Measurements from ENCODE around the gene KRTAP1-4. TPM values are rescaled to one million over a fixed set of nuclear protein-coding genes. Genes with fewer than 3 reads are reported as not detected.

KRTAP1-4 gene
- total RNA-seq (2022; extraction: Qiagen RNA extraction) = not detected in 5 replicates

GRCh38 chr17:41029633-41030245, at the start of gene KRTAP1-4:
TSS of gene KRTAP1-4 (minus strand) at chr17:41030195. CDS start at chr17:41030078, 117 bp downstream.

GRCh38 chr17:41065829-41066624, 36.0 kb upstream of the KRTAP1-4 start, which contains the start of gene KRTAP2-4:
TSS of gene KRTAP2-4 (minus strand) at chr17:41065879. CDS start at chr17:41065845, 34 bp downstream.

GRCh38 chr17:41060052-41060604, 30.1 kb upstream of the KRTAP1-4 start, which contains the start of gene KRTAP2-3:
TSS of gene KRTAP2-3 (minus strand) at chr17:41060114. CDS start at chr17:41060050, 64 bp downstream.

GRCh38 chr17:41055130-41055529, 25.1 kb upstream of the KRTAP1-4 start, which contains the start of gene KRTAP2-2:
TSS of gene KRTAP2-2 (minus strand) at chr17:41055230. CDS start at chr17:41055211, 19 bp downstream.

GRCh38 chr17:41046735-41047465, 16.9 kb upstream of the KRTAP1-4 start, which contains the start of gene KRTAP2-1:
TSS of gene KRTAP2-1 (minus strand) at chr17:41047316. CDS start at chr17:41047267, 49 bp downstream.

GRCh38 chr17:41040783-41041571, 11.0 kb upstream of the KRTAP1-4 start, which contains the start of gene KRTAP1-1:
TSS of gene KRTAP1-1 (minus strand) at chr17:41041450. CDS start at chr17:41041397, 53 bp downstream.

GRCh38 chr17:41034346-41034935, 4.4 kb upstream of the KRTAP1-4 start, which contains the start of gene KRTAP1-3:
TSS of gene KRTAP1-3 (minus strand) at chr17:41034874. CDS start at chr17:41034821, 53 bp downstream.

GRCh38 chr17:41026715-41027471, 3.1 kb downstream of the KRTAP1-4 start, which contains the start of gene KRTAP1-5:
TSS of gene KRTAP1-5 (minus strand) at chr17:41027208. CDS start at chr17:41027155, 53 bp downstream.

GRCh38 chr17:41008811-41009210, 21.2 kb downstream of the KRTAP1-4 start, which contains the start of gene KRTAP3-1:
TSS of gene KRTAP3-1 (minus strand) at chr17:41009128. CDS start at chr17:41009074, 54 bp downstream.

GRCh38 chr17:40999563-40999962, 30.4 kb downstream of the KRTAP1-4 start, which contains the start of gene KRTAP3-2:
TSS of gene KRTAP3-2 (minus strand) at chr17:40999906. CDS start at chr17:40999853, 53 bp downstream.

GRCh38 chr17:40993839-40994238, 36.2 kb downstream of the KRTAP1-4 start, which contains the start of gene KRTAP3-3:
TSS of gene KRTAP3-3 (minus strand) at chr17:40994164. CDS start at chr17:40994097, 67 bp downstream.

GRCh38 chr17:40984226-40984625, 45.8 kb downstream of the KRTAP1-4 start, which contains the start of gene KRT40:
TSS of gene KRT40 (minus strand) at chr17:40984326. CDS start at chr17:40984273, 53 bp downstream.

Other genes starting within 250 kb of the KRTAP1-4 start
- gene KRT27, start 247.6 kb downstream of the KRTAP1-4 start, total RNA-seq (2022; extraction: Qiagen RNA extraction) = 0.18 TPM in 1 of 5 replicates, not detected in the others
- gene KRT28, start 230.2 kb downstream of the KRTAP1-4 start, total RNA-seq (2022; extraction: Qiagen RNA extraction) = not detected in 5 replicates
- gene KRT10, start 207.6 kb downstream of the KRTAP1-4 start, total RNA-seq (2022; extraction: Qiagen RNA extraction) = 66.5 to 79.2 TPM (median 70.8 TPM) in 5 replicates
- gene KRT12, start 163.0 kb downstream of the KRTAP1-4 start, total RNA-seq (2022; extraction: Qiagen RNA extraction) = not detected in 5 replicates
- 0.11 to 0.49 TPM (median 0.19 TPM) in 5 replicates for gene KRT20, start 145.0 kb downstream of the KRTAP1-4 start, total RNA-seq (2022; extraction: Qiagen RNA extraction)
- gene KRT23, start 92.5 kb downstream of the KRTAP1-4 start, total RNA-seq (2022; extraction: Qiagen RNA extraction) = 0.07 to 0.18 TPM (median 0.08 TPM) in 5 replicates
- gene KRT39, start 63.2 kb downstream of the KRTAP1-4 start, total RNA-seq (2022; extraction: Qiagen RNA extraction) = not detected in 5 replicates
- not detected in 5 replicates for gene KRT40, start 45.9 kb downstream of the KRTAP1-4 start, total RNA-seq (2022; extraction: Qiagen RNA extraction)
- gene KRTAP3-3, start 36.0 kb downstream of the KRTAP1-4 start, total RNA-seq (2022; extraction: Qiagen RNA extraction) = not detected in 5 replicates
- gene KRTAP3-2, start 30.3 kb downstream of the KRTAP1-4 start, total RNA-seq (2022; extraction: Qiagen RNA extraction) = 0.16 to 0.41 TPM (median 0.28 TPM) in 4 of 5 replicates, not detected in the other
- gene KRTAP3-1, start 21.1 kb downstream of the KRTAP1-4 start, total RNA-seq (2022; extraction: Qiagen RNA extraction) = not detected in 5 replicates
- not detected in 5 replicates for gene KRTAP1-5, start 3.0 kb downstream of the KRTAP1-4 start, total RNA-seq (2022; extraction: Qiagen RNA extraction)
- gene KRTAP1-3, start 4.7 kb upstream of the KRTAP1-4 start, total RNA-seq (2022; extraction: Qiagen RNA extraction) = not detected in 5 replicates
- not detected in 5 replicates for gene KRTAP1-1, start 11.3 kb upstream of the KRTAP1-4 start, total RNA-seq (2022; extraction: Qiagen RNA extraction)
- not detected in 5 replicates for gene KRTAP2-1, start 17.1 kb upstream of the KRTAP1-4 start, total RNA-seq (2022; extraction: Qiagen RNA extraction)
- gene KRTAP2-2, start 25.0 kb upstream of the KRTAP1-4 start, total RNA-seq (2022; extraction: Qiagen RNA extraction) = not detected in 5 replicates
- gene KRTAP2-3, start 29.9 kb upstream of the KRTAP1-4 start, total RNA-seq (2022; extraction: Qiagen RNA extraction) = 0.18 TPM in 1 of 5 replicates, not detected in the others
- not detected in 5 replicates for gene KRTAP2-4, start 35.7 kb upstream of the KRTAP1-4 start, total RNA-seq (2022; extraction: Qiagen RNA extraction)
- not detected in 5 replicates for gene KRTAP4-7, start 54.0 kb upstream of the KRTAP1-4 start, total RNA-seq (2022; extraction: Qiagen RNA extraction)
- not detected in 5 replicates for gene KRTAP4-8, start 67.9 kb upstream of the KRTAP1-4 start, total RNA-seq (2022; extraction: Qiagen RNA extraction)
- not detected in 5 replicates for gene KRTAP4-16, start 72.0 kb upstream of the KRTAP1-4 start, total RNA-seq (2022; extraction: Qiagen RNA extraction)
- not detected in 5 replicates for gene KRTAP4-9, start 75.2 kb upstream of the KRTAP1-4 start, total RNA-seq (2022; extraction: Qiagen RNA extraction)
- not detected in 5 replicates for gene KRTAP4-11, start 88.2 kb upstream of the KRTAP1-4 start, total RNA-seq (2022; extraction: Qiagen RNA extraction)
- not detected in 5 replicates for gene KRTAP4-12, start 94.0 kb upstream of the KRTAP1-4 start, total RNA-seq (2022; extraction: Qiagen RNA extraction)
- gene KRTAP4-6, start 110.3 kb upstream of the KRTAP1-4 start, total RNA-seq (2022; extraction: Qiagen RNA extraction) = not detected in 5 replicates
- not detected in 5 replicates for gene KRTAP4-5, start 119.6 kb upstream of the KRTAP1-4 start, total RNA-seq (2022; extraction: Qiagen RNA extraction)
- not detected in 5 replicates for gene KRTAP4-4, start 130.6 kb upstream of the KRTAP1-4 start, total RNA-seq (2022; extraction: Qiagen RNA extraction)
- not detected in 5 replicates for gene KRTAP4-3, start 138.0 kb upstream of the KRTAP1-4 start, total RNA-seq (2022; extraction: Qiagen RNA extraction)
- not detected in 5 replicates for gene KRTAP4-2, start 148.0 kb upstream of the KRTAP1-4 start, total RNA-seq (2022; extraction: Qiagen RNA extraction)
- gene KRTAP4-1, start 154.7 kb upstream of the KRTAP1-4 start, total RNA-seq (2022; extraction: Qiagen RNA extraction) = 0.14 to 0.25 TPM (median 0.24 TPM) in 3 of 5 replicates, not detected in the others
- not detected in 5 replicates for gene KRTAP9-1, start 159.7 kb upstream of the KRTAP1-4 start, total RNA-seq (2022; extraction: Qiagen RNA extraction)
- gene KRTAP9-2, start 196.5 kb upstream of the KRTAP1-4 start, total RNA-seq (2022; extraction: Qiagen RNA extraction) = not detected in 5 replicates
- not detected in 5 replicates for gene KRTAP9-3, start 202.3 kb upstream of the KRTAP1-4 start, total RNA-seq (2022; extraction: Qiagen RNA extraction)
- not detected in 5 replicates for gene KRTAP9-8, start 207.8 kb upstream of the KRTAP1-4 start, total RNA-seq (2022; extraction: Qiagen RNA extraction)
- not detected in 5 replicates for gene KRTAP9-4, start 219.5 kb upstream of the KRTAP1-4 start, total RNA-seq (2022; extraction: Qiagen RNA extraction)
- not detected in 5 replicates for gene KRTAP9-9, start 225.2 kb upstream of the KRTAP1-4 start, total RNA-seq (2022; extraction: Qiagen RNA extraction)
- gene KRTAP9-6, start 235.2 kb upstream of the KRTAP1-4 start, total RNA-seq (2022; extraction: Qiagen RNA extraction) = not detected in 5 replicates
- gene KRTAP9-7, start 245.5 kb upstream of the KRTAP1-4 start, total RNA-seq (2022; extraction: Qiagen RNA extraction) = not detected in 5 replicates